ENCODE data around the gene NKAIN2.

- no peak for TF ChIP-seq CTCF (IDR thresholded peaks at IDR 0.05; ENCODE audit: low read depth, low read length)
- no peak for TF ChIP-seq POLR2A (IDR thresholded peaks at IDR 0.05; ENCODE audit: extremely low read depth, insufficient read length)
- no peak for TF ChIP-seq MAX (IDR thresholded peaks at IDR 0.05; ENCODE audit: low read depth, low read length)
These were observed 535 bp downstream of the NKAIN2 start for GRCh38 chr6:123804014-123804786.
